ENCODE measurements around the gene DPY19L3. TPM values are rescaled to one million over a fixed set of nuclear protein-coding genes. Genes with fewer than 3 reads are reported as not detected.
"Not testable (repeated sequence)": the region's sequence is repeated elsewhere in the genome, so short reads cannot be mapped to it uniquely, and the experiment has no call there.

The DPY19L3 gene
- total RNA-seq, 4 donors from 2014 or later: 20.8 to 43.8 (median 34.7) TPM

DNA sequence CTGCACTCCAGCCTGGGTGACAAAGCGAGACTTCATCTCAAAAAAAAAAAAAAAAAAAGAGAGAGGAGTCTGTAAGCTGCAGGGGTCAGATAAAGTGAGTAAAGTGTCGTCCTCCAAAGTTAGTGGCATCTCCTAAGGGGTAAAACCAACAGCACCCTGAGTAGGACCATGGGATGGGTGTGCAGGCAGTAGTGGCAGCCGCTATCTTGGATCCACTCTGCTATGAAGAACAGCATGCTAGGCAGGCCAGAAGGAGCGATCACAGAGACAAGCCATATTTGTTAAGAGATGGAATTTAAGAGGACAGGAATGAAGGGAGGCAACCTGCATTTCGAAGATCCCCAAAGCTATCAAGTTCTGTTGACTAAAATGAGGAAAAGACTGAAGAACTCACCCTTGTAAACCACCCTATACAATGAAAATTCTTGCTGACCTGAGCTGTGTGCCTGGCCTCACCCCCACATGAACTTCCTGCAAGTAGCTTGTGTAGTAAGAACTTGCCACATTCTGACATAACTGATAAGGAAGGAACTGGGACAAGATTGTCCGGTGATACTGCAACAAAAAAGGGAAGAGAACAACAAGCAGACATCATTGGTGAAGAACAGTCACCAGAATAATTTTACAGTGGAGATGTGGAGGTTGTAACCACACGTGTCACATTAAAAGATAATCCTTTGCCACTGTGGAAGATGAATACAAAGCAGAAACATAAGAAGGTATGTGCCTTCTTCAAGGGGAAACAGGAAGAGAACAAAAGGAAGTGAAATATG, 16.2 kb downstream of the DPY19L3 start:
- DNase-seq (ENCODE audit: low spot score) (no peak), ATAC-seq (ENCODE audit: low FRiP score) (no peak)
- TF ChIP-seq, protein P1, sequence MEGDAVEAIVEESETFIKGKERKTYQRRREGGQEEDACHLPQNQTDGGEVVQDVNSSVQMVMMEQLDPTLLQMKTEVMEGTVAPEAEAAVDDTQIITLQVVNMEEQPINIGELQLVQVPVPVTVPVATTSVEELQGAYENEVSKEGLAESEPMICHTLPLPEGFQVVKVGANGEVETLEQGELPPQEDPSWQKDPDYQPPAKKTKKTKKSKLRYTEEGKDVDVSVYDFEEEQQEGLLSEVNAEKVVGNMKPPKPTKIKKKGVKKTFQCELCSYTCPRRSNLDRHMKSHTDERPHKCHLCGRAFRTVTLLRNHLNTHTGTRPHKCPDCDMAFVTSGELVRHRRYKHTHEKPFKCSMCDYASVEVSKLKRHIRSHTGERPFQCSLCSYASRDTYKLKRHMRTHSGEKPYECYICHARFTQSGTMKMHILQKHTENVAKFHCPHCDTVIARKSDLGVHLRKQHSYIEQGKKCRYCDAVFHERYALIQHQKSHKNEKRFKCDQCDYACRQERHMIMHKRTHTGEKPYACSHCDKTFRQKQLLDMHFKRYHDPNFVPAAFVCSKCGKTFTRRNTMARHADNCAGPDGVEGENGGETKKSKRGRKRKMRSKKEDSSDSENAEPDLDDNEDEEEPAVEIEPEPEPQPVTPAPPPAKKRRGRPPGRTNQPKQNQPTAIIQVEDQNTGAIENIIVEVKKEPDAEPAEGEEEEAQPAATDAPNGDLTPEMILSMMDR (IDR thresholded peaks at IDR 0.05): no peak

DNA sequence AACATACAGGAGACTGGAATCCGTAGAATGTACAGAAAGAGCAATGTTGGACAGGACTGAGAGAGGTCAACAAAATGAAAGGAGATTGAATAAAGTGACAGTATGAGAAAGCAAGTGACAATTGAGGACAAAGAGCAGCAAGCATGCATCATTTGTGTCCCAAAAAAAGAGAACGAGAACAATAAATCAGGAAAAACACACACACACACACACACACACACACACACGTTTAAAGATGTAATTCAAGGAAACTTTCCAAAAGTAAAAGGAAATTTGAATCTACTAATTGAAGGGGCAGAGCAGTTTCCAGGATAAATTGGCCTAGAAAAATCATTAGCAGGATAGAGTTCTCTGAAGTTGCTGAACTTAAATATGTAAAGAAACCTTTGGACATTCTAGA, 16.9 kb downstream of the DPY19L3 start:
- no peak for ATAC-seq (ENCODE audit: low FRiP score)
- TF ChIP-seq, protein P1 (IDR thresholded peaks at IDR 0.05): no peak
- DNase-seq (ENCODE audit: low spot score): no peak

DNA sequence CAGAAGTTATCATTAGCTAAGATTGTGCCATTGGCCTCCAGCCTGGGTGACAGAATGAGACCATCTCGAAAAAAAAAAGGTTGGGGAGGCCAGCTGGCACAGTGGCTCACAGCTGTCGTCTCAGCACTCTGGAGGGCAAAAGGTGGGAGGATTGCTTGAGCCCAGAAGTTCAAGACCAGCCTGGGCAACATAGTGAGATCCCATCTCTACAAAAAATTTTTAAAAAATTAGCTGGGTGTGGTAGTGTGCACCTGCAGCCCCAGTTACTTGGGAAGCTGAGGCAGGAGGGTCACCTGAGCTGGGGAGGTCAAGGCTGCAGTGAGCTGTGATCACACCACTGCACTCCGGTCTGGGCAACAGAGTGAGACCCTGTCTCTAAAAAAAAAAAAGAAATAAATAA, 18.4 kb downstream of the DPY19L3 start:
- not testable (repeated sequence) for DNase-seq (ENCODE audit: low spot score); ATAC-seq (ENCODE audit: low FRiP score)

DNA sequence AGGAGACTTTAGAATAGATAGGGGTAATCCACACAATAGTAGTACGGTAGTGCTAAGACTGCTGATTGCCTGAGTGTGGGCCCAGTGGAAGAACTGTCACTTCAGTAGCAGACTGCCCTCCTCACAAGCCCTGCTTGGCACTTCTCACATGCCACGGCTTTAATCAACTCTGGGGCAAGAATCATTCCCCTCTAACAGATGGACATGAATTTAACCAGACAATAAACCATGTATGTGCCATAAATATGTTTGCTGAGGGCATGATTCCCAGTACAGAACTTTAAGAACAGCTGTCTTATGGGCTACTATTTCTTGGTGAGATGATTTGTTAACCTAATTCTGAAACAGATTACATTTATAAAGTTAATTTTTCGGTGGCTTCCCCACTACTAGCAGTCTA, 22.0 kb downstream of the DPY19L3 start:
- ATAC-seq (ENCODE audit: low FRiP score) (no peak), DNase-seq (ENCODE audit: low spot score) (no peak)
- TF ChIP-seq, protein P1 (IDR thresholded peaks at IDR 0.05): no peak

DNA sequence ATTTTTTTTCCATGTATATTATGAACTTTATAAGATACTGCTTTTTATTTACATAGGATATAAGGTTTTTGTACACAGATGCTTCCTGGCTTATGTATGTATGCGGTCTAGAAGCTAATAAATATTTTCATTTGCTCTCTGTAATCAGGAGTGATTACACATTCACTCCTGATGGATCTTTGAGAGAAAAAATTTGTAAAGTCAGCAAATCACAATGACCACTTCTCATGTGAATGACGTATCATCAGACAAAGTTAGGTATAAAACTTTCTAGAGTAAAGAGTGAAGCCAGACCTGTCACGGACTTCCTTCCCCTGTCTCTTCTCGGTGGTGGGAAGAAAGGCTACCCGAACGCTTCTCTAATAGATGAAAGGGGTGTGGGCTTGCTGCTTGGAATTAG, 31.1 kb downstream of the DPY19L3 start:
- TF ChIP-seq, protein P1 (IDR thresholded peaks at IDR 0.05): no peak
- no peak for ATAC-seq (ENCODE audit: low FRiP score)
- no peak for DNase-seq (ENCODE audit: low spot score)

DNA sequence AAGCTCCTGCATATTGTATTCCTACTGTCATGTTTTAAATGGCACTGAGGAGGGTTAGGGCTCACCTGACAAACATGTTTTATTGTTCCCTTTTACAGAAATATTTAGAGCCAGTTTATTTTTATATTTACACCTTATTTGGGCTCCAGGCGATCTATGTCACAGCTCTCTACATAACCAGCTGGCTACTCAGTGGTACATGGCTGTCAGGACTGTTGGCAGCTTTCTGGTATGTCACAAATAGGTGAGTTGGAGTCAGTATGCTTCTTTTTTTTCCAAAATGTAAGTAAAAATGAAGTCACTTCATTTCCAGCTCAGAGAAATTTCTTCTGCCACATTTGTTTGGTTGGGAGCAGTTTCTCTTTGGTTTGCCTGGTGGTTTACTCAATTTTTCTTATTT, 31.5 kb downstream of the DPY19L3 start:
- no peak for DNase-seq (ENCODE audit: low spot score)
- TF ChIP-seq, protein P1 (IDR thresholded peaks at IDR 0.05): no peak
- no peak for ATAC-seq (ENCODE audit: low FRiP score)

DNA sequence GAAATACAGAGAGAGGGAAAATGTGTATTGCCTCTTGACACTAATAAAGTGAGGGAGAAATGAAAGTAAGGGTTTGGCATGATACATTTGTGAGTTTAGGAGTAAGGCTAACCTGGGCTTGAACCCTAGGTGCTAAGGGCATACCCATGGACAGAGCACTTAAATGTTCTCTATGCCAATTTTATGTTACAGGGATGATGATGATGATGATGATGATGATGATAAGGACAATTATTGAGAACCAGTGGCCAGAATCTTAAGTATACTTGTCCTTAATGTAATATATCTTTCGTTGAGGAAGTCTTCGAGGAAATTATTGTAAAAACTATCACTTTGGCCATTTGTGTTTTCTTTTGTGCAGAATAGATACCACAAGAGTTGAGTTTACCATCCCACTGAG, 33.2 kb downstream of the DPY19L3 start:
- DNase-seq (ENCODE audit: low spot score) (no peak), ATAC-seq (ENCODE audit: low FRiP score) (no peak)
- TF ChIP-seq, protein P1 (IDR thresholded peaks at IDR 0.05): no peak

Data from omental fat pad (tissue), 4 donors.